T47D (cell line): Measurements from ENCODE around the gene HRH2.

Experiments
- DNase-seq, 2 experiments: peaks; one replicate each; pipeline versions ENCODE4 v3.0.0 to v3.0.0-alpha.2; 2011 to 2012; ENCODE audit warnings: low read depth in 1 of 2, low spot score in 1 of 2
- JUND ChIP-seq: IDR thresholded peaks from 2 replicates; pipeline ENCODE4 v1.6.1; 2012; ENCODE audit warnings: low read depth
- in situ Hi-C: cut with HindIII; loops from 2 replicates; pipeline ENCODE4 v1.10.0; 2016; ENCODE audit warnings: low sequenced_read_pairs, low pct_unique_long_range_greater_than_20kb

HRH2 gene

GRCh38 chr5:175692996-175693710, 35.3 kb downstream of the HRH2 start:
- in situ Hi-C loops, result no loop called here
- DNase-seq, result no peak
- TF ChIP-seq JUND, result no peak

GRCh38 chr5:175693741-175694140, 35.9 kb downstream of the HRH2 start:
- no peak for TF ChIP-seq JUND
- in situ Hi-C loops, result no loop called here
- DNase-seq, result no peak

- TF ChIP-seq JUND, result no peak
- no peak for DNase-seq
- in situ Hi-C loops, result no loop called here
These were observed 36.7 kb downstream of the HRH2 start for GRCh38 chr5:175694371-175695160.

- in situ Hi-C loops, result no loop called here
- DNase-seq, result no peak
These were observed 37.6 kb downstream of the HRH2 start for GRCh38 chr5:175695161-175696126.

GRCh38 chr5:175696139-175696854, 38.4 kb downstream of the HRH2 start:
- no peak for TF ChIP-seq JUND

More at GRCh38 chr5:175695161-175696126, 37.6 kb downstream of the HRH2 start:
- TF ChIP-seq JUND, result no peak

GRCh38 chr5:175696855-175697198, 39.0 kb downstream of the HRH2 start:
- in situ Hi-C loops, result no loop called here

More at GRCh38 chr5:175696139-175696854, 38.4 kb downstream of the HRH2 start:
- in situ Hi-C loops, result no loop called here
- peak in 1 of 2 experiments; percentile 58 for DNase-seq

GRCh38 chr5:175697846-175698245, 40.0 kb downstream of the HRH2 start:
- TF ChIP-seq JUND, result no peak
- in situ Hi-C loops, result no loop called here
- no peak for DNase-seq

More at GRCh38 chr5:175696855-175697198, 39.0 kb downstream of the HRH2 start:
- TF ChIP-seq JUND, result no peak
- DNase-seq, result no peak

GRCh38 chr5:175698401-175699115, 40.7 kb downstream of the HRH2 start:
- no peak for DNase-seq
- TF ChIP-seq JUND, result no peak
- in situ Hi-C loops, result no loop called here

GRCh38 chr5:175700991-175701390, 43.1 kb downstream of the HRH2 start:
- in situ Hi-C loops, result no loop called here

GRCh38 chr5:175701797-175702196, 43.9 kb downstream of the HRH2 start:
- in situ Hi-C loops, result no loop called here
- DNase-seq, result no peak
- no peak for TF ChIP-seq JUND

More at GRCh38 chr5:175700991-175701390, 43.1 kb downstream of the HRH2 start:
- TF ChIP-seq JUND, result no peak
- peak in 1 of 2 experiments; percentile 10 for DNase-seq

- in situ Hi-C loops, result no loop called here
- no peak for TF ChIP-seq JUND
- peak; percentile 39 to 72 for DNase-seq
These were observed 48.6 kb downstream of the HRH2 start for GRCh38 chr5:175706499-175706898.
